Activated naive CD4-positive, alpha-beta T cell treated with anti-CD3 and anti-CD28 coated beads, Interleukin-2, amount 10 ng/mL, durations not matched to agents 5 hours and 36 hours (primary cell): ENCODE data around the gene GLOD4. TPM values are rescaled to one million over a fixed set of nuclear protein-coding genes. Genes with fewer than 3 reads are reported as not detected.

Experiments
- total RNA-seq, 2 experiments: library from RNA; stranded (reverse); gene quantifications; one replicate each; pipeline ENCODE4 v1.2.3, GENCODE V29; 2021

Gene GLOD4
- 10 to 100 TPM; 60.0 to 67.4 TPM for total RNA-seq

GRCh38 chr17:781805-782731 lies at the start of gene GLOD4, which contains the start of gene MRM3:
GLOD4 (minus strand) TSS chr17:782280; CDS start chr17:782255, 25 bp downstream.
MRM3 (plus strand) TSS chr17:782353; CDS start chr17:782379, 26 bp downstream.

GRCh38 chr17:752002-752619 lies 30.0 kb downstream of the GLOD4 start, which contains the start of gene GEMIN4:
GEMIN4 (minus strand) TSS chr17:752264; CDS start chr17:752142, 122 bp downstream.

GRCh38 chr17:732067-732901 lies 49.8 kb downstream of the GLOD4 start, which contains the start of gene TLCD3A:
TLCD3A (plus strand) TSS chr17:732596; CDS start chr17:732648, 52 bp downstream.

Other genes starting within 250 kb of the GLOD4 start
- gene VPS53, start 67.4 kb downstream of the GLOD4 start, total RNA-seq = 10 to 100 TPM; 63.6 to 63.8 TPM
- gene TLCD3A, start 49.7 kb downstream of the GLOD4 start, total RNA-seq = 10 to 100 TPM in 1 of 2 experiments, 1 to 10 TPM in 1; 10.0 to 10.6 TPM
- 10 to 100 TPM; 25.8 to 28.8 TPM for gene GEMIN4, start 30.0 kb downstream of the GLOD4 start, total RNA-seq
- 10 to 100 TPM; 16.2 to 17.1 TPM for gene MRM3, start 73 bp upstream of the GLOD4 start, total RNA-seq
- under 1 TPM; 0.28 to 0.36 TPM for gene NXN, start 197.5 kb upstream of the GLOD4 start, total RNA-seq
- 1 to 10 TPM; 8.1 to 9.2 TPM for gene TIMM22, start 214.8 kb upstream of the GLOD4 start, total RNA-seq